Suppressor macrophage (primary cell): ENCODE measurements around the gene PTPRD.
"Not testable (repeated sequence)": the region's sequence is repeated elsewhere in the genome, so short reads cannot be mapped to it uniquely, and the experiment has no call there.

Source experiments
- DNase-seq, 4 experiments: peaks; one replicate each; pipeline ENCODE4 v3.0.0-alpha.2; 2020 to 2022

Gene PTPRD

DNA sequence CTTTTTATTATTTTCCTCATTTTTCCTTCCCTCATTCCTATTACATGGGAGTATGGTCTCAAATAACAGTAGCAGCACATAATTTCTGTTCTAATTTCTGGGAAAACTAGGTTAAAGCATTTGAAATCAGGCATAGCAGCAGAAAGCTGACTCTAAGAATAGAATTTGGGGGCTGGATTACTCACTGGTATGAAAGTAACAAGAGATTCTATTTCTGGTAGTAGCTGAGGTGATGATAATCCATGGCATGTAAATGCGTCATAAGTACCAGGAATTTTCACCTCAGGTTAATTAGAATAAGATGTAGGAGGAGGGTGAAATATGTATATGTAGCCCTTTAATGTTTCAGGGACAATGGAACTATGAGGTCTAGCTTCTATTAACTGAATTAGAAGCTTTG, 662.0 kb downstream of the PTPRD start:
- no peak for DNase-seq

DNA sequence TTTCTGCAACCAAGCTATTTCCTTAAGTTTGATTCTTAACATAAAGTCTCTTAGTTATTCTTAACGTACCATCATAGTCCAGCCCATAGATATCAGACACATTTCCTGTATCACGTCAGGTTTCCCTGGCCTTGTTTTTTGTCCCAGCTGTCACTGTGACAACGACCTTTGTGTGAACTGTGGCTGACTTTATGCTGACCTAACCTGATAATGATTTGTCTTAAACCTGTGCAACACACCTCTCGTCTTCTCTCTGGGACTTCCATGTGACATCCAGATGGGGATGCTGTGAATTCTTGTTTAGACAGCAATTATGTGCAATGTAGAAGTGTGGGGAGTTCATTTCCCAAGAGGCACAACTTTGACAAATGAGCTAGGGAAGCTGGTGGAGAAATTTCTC, 662.8 kb downstream of the PTPRD start:
- DNase-seq: no peak

DNA sequence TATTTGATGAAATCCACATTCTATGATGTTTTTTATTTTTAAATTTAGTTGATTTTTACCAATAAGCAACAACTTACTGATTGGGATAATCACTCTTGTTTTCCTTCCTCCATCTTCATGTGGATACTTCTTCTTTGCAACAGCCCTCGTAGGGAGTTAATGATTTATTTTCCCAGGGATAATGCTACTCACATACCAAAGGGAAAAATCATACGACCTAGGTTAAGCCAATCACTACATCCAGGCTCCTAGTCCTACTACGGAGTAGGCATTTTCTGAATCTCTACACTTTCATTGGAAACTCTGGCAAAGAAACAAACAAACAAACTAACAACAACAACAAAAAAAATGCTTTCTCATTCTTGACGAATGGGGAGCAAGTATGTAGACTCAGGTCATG, 663.4 kb downstream of the PTPRD start:
- no peak for DNase-seq

DNA sequence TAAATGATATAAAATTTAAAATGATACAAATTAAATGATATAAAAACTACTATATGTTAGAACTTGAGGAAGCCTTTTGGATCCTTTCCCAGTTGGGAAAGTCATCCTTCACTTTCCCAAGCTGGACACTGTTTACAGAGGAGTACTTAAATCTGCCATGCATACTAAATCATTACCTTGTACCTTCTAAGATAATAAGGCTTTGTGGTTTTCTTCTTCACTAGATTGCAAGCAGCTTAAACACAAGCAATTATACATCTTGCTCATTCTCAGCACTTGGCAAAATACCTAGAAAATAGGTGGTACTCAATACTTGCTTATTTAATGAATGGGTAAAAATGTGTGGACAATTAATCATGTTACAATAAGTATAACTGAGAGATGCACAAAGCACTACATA, 666.8 kb downstream of the PTPRD start:
- DNase-seq: no peak

DNA sequence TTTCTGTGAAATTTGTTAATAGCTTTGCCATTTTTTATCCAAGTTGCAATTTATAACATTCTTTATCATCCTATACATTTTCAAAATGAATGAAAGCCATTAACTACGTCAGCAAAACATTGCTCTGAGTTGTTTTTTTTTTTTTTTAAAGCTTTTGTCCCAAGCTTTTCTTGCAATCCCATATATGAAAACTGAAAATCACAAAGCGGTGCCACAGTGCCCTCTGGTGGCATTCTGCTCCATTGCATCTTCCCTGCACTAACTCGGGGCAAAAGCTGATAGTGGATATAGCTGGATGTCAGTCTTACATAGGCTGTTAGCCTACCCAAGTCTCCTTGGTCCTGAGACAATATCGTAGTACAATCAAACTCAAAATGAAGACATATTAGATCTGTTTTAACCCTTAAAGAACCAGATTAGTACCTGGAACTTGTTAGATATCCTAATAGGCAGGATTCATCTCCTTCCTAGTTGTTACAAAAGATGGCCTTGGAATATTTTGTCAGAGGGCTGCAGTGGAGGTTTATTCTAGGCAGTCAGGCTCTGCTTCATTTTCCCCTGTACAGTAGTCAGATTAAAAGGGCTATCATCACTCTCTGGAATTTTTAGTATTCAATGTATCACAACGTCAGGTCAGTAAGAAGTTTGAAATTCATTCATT, 669.9 kb downstream of the PTPRD start:
- peak; percentile 65 to 85 (median 70) for DNase-seq

DNA sequence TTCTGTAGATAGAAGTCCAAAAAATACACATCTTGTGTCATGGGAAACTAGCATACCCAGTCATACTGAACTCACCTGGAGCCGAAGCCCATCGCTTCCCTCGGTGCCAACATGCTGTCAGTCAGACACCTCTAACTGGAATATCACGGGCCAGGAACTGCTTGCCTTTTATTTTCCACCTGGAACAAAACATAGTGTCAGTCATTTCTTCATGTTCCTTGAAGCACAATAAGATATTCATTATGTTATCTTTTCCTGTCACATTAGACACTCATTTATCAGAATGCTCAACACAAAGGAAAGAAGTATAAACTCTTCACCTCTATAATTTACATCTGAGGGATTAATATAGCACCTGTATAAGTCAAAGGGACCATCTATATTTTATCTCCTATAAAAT, 674.4 kb downstream of the PTPRD start:
- DNase-seq: no peak

DNA sequence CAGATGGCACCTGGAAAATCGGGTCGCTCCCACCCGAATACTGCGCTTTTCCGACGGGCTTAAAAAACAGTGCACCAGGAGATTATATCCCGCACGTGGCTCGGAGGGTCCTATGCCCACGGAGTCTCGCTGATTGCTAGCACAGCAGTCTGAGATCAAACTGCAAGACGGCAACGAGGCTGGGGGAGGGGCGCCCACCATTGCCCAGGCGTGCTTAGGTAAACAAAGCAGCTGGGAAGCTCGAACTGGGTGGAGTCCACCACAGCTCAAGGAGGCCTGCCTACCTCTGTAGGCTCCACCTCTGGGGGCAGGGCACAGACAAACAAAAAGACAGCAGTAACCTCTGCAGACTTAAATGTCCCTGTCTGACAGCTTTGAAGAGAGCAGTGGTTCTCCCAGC, 681.3 kb downstream of the PTPRD start:
- not testable (repeated sequence) for DNase-seq

DNA sequence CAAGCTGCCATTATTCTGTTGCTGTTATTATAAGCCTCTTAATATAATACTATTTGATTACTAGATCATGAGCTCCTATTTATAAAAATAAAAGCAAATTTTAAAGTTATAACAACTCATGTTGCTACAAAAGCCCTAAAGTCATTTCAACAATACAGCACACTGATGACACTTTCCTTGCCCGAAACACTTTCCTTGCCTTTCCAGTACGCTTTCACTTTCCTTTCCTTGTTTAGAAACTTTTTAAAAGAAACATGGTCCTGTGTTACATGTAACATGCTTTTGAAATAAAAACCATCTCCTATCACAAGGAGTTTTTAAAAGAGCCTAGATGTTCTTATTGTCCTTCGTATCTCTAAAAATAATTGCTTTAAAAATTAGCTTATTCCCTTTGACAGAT, 688.4 kb downstream of the PTPRD start:
- peak in 3 of 4 experiments; percentile 9 to 22 (median 19) for DNase-seq

DNA sequence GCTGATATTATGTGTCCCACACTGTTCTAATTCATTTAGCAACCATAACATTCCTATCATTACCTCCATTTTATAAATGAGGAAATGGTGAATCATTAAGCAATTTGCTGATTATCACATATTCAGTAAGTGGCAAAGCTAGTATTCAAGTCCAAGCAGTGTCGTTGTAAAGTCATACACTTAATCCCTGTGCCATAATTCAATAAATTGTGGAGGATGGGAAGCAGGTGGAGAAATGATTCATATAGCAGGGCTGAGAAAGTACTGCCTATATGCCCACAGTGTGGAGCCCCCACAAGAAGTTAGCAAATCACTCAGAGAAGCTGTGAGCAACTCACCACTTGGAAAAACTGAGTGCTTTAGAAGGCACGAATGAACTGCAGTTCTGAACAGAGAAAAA, 691.0 kb downstream of the PTPRD start:
- no peak for DNase-seq

DNA sequence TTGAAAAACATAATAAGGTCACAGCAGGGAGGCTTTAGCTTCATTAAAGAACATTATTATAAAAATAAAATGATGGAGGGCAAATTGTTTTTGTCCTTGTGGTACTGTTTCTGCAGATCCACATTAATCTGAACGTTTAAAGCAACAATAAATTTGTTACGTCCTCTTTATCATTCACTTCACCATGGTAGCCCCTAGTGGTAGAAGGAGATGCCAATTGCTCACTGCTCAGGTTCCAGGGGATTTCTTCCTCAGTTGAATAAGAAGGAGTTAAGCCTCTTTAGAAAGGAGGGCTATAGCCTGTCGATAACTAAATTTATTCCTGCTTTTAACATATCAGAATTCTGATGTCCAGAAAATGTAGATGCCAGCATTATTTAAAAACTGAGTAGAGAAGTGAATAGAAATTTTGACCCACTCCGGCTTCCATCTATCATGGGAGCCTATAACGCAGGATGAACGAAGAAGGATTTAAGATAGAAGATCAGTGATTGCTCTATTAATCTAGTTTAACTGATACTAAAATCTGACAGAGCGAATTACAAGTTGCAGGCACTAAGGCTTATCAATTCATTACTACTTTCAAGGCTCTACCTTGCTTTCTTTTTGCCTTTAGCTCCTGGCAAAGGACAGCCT, 692.3 kb downstream of the PTPRD start:
- DNase-seq: no peak

DNA sequence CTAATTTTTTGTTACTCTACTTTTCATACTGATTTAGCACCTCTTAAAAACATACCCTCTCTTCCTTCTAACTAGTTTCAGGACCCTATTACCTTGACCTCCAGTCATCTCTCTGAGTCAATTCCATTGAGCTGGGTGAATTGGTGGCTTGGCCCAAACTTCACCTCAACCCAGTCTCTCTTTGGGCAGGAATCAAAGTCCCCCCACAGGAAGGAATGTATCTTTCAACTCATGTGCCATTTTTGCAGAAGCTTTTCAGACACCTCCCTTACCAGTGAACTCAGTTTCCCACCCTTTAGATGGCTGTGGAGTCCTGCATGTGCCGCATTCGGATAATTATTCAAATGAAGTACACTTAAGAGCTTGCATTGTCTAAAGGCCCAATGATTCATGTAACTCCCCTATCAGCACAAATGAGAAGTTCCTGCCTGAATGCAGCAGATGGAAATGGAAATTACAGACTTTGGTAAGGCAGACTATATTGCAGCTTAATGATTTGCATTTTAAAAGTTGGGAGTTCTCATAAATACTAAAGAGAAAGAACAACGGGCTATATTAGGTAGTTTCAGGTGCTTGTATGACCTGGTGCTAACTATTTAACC, 693.5 kb downstream of the PTPRD start:
- no peak for DNase-seq

DNA sequence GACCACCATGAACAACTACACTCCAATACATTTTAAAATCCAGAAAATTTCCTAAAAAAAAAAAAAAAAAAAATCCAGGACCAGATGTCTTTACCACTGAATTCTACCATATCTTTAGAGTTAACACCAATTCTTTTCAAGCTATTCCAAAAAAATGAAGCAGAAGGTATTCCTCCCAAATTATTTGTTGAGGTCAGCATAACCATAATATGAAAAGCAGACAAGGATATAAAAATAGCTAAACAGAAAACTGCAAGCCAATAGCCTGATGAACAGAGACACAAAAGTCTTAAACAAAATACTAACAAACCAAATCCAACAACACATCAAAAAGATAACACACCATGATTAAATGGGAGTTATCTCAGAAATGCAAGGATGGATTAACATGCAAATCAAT, 695.4 kb downstream of the PTPRD start:
- DNase-seq: no peak

DNA sequence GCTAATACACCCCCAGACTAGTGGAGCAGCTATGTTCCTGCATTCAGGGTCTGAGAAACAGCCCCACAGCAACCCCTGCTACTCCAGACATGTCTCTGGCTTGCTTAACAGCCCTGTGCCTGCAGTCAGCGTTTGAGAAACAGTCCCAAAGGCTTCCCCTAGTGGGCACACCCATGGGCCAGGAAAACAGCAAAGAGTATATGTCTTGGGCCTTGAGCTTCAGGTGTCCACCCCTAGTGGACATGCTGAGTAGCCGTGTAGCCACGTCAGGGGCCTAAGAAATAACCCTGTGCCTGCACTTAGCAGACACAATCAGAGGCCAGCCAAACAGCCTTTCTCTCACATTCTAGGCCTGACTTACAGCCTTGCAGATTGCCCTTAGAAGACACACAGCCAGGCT, 698.6 kb downstream of the PTPRD start:
- DNase-seq: no peak

DNA sequence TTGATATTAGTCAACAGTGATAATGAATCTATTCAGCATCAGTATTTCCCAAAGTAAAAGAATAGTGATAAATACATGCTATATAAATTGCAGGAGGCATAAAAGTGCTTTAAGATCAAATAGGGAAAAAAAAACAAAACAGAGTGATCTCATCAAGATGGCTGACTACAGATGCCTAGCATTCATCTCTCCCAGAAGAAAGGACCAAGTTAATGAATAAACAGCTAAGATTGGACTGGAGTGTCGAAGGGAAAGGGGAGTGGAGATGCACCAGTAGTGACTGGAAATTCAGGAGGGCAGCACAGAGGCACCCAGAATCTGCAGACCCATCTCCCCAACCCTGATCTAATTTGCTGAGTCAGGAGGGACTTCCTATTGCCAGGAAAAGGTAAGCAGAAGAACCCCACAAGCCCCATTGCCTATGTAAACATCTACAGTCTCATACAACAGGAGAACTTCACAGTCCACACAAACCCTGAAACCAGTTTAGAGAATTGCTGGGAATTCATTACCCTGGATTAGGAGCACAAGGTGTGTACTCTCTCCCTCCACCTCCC, 699.4 kb downstream of the PTPRD start:
- DNase-seq: no peak

DNA sequence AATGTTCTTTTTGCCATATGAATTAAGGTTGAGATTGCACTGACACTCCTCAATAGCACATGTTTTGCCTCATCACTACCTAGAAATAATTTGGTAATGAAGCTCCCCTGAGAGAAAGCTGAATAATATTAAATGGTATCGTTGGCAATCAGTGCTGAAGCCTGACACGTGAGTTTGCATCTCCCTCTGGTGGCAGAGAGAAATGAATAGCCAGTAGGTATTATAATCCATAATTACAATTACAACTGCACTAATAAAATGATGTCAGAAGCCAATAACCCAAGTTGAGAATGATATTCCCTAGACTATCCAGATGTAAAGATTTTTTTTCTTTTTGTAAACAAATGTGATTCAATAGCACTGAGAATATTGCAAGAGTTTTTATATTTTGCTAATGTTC, 700.3 kb downstream of the PTPRD start:
- no peak for DNase-seq

DNA sequence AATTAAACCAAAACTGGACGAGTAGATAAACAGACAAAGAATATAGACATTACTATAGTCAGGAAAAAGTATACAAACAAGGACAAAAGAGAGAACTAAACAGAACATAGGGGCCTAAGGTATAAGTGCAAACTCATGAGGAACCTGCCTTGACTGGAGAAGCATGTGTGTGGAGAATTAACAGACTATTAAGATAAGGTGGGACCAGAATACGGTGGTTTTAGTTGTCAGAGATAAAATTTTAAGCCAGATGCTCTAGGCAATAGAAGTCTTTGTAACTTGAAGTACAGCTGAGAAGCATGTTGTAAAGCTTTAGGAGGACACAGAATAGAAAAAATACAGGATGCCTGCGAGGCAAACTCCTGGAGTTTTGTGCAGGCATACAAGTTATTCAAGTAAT, 707.1 kb downstream of the PTPRD start:
- no peak for DNase-seq

DNA sequence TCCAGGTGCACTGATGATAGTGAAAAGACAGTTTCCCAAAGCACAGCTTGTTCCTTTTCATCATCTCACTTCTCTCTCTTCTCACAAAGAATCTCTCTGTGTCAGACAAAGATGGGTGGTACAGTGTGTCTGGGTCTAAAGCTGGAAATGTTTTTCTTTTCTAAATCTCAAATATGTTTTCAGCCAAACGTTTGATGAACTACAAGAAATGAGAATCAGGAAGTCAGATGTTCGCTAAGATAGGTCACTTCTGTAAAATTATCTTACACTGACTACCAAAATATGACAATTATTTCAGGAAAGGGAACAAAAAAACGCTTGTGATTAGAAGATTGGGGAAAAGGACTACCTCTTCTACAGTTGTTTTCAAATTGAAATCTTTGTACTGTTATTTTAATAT, 708.8 kb downstream of the PTPRD start:
- DNase-seq: no peak

DNA sequence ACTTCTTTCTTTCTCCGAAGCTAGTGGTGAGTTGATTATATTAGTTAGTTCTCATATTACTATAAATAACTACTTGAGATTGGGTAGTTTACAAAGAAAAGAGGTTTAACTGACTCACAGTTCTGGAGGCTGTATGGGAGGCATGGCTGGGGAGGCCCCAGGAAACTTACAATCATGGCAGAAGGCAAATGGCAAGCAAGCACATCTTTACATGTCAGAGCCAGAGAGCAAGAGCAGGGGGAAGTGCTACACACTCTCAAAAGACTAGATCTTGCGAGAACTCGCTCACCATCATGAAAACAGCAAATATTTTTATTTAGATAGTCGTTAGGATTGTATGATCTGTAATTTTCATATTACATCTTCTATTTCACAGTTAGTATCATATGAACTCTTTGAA, 711.2 kb downstream of the PTPRD start:
- DNase-seq: no peak

DNA sequence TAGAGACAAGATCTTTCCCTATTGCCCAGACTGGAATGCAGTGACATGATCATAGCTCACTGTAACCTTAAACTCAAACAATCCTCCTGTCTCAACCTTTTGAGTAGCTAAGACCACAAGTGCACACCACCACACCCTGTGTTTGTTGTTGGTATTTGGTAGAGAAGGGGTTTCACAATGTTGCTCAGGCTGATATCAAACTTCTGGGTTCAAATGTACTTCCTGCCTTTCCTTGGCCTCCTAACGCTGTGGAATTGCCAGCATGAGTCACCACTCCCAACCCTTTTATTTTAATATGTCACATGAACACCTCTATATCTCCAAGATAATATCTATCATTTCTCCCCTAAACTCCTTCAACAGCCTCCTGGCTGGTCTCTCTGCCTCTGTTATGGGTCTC, 719.0 kb downstream of the PTPRD start:
- no peak for DNase-seq

DNA sequence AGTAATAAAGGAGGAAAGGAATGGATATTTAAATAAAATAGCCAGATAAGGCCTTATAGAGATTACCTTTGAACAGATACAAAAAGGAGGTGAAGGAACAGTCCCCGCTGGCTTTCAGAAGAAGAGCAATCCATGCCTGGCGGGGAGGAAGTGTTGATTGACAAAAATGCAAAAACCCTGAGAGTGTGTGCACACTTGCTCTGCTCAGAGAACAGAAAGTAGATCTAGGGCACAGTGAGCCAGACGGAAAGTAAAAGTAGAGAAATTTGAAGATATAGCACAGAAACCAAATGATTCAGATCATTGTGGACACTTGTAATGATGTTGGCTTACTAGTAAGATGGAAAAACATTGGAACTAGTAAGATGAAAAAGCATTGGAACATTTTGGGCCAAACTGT, 720.6 kb downstream of the PTPRD start:
- no peak for DNase-seq

DNA sequence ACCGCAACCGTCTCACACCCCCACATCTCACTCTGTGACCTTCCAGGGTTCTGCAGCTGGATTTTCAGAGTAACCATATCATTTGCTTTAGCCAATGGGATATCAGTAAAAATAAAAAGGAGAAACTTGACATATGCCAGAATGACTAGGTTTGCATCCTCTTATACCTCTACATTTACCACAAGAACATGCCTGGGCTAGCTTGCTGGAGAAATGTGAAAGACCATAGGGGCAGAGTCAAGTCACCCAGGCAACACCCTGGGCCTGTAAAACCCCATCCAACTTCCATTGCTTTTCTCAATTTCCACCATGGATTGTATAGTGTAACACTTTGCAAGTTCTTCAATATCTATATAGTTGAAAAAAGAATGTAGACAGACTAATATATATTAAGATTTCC, 731.1 kb downstream of the PTPRD start:
- DNase-seq: no peak

DNA sequence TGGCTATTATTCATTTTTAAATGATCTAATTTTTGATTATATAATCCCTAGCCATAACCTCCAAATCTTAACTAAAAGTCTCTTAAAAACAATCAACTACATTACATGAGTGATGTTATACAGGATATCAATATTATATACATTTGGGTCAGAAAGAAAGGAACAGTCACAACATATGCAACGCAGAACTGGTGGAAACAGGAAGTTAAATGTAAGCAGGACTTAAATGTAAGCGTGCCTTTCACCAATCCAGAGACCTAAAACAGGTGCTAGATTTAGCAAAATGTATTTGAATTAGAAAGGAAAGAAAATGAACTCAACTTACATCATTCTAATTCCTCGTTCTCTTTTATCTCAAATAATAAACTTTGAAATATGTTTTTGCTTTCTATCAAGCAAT, 738.5 kb downstream of the PTPRD start:
- peak in 1 of 4 experiments; percentile 3 for DNase-seq

DNA sequence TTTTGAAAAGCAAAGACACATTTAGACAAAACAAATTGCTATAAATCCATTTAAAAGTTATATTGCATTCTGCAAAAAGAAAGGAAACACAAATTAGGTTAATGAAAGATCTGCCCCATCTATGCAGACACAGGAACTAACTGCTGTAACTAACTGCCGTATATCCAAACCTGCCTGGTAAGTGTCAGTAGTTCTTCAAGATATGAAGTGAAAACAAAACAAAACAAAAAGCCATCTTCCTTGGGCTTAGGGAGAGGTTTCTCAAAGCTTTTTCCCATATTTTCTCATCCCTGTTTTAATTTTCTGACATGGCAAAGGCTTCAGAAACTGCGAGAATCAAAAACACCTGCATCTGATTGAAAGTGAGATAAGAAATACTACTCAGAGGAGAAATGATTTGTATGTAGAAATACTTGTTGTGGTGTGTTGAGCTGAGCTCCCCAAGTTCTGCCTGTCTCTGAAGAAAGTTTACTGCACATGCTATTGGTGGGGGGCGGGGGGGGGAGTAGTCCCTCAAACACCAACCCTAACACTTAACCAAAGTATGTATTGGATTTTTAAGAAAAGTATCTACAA, 750.5 kb downstream of the PTPRD start:
- DNase-seq: no peak
